Mesenchymal stem cell (in vitro differentiated cells and primary cell): ENCODE data around the gene SASH1.
A peak's percentile ranks its signal among the peaks of the same experiment; 100 is the strongest.

Experiments used
- DNase-seq: peaks from one replicate; pipeline ENCODE4 v3.0.0-alpha.2; 2013
- H2AFZ ChIP-seq: one replicate; pipeline ENCODE4 v1.6.1; 2013; ENCODE audit warnings: low read depth, mild to moderate bottlenecking, control low read depth, inconsistent platforms, low read length, moderate library complexity
- H2AK5ac ChIP-seq: 2 replicates; pipeline ENCODE4 v1.6.1; 2013; ENCODE audit warnings: low read length, moderate library complexity, mild to moderate bottlenecking, inconsistent platforms; ENCODE audit not compliant: severe bottlenecking
- H2BK120ac ChIP-seq: one replicate; pipeline ENCODE4 v1.6.1; 2013; ENCODE audit warnings: low read depth, mild to moderate bottlenecking, inconsistent platforms, low read length, moderate library complexity
- H2BK12ac ChIP-seq, 2 experiments: one replicate each; pipeline ENCODE4 v1.6.1; 2013; ENCODE audit warnings: inconsistent platforms in 2 of 2, low read length in 2 of 2, mild to moderate bottlenecking in 2 of 2, moderate library complexity in 2 of 2, control low read depth in 1 of 2
- H2BK15ac ChIP-seq: one replicate; pipeline ENCODE4 v1.6.1; 2013; ENCODE audit warnings: mild to moderate bottlenecking, low read depth, inconsistent platforms; ENCODE audit not compliant: poor library complexity, severe bottlenecking
- H2BK5ac ChIP-seq: 2 replicates; pipeline ENCODE4 v1.6.1; 2013; ENCODE audit warnings: low read depth, mild to moderate bottlenecking, low read length, control low read depth, inconsistent platforms; ENCODE audit not compliant: poor library complexity, severe bottlenecking
- H3K14ac ChIP-seq, 2 experiments: one replicate each; pipeline ENCODE4 v1.6.1; 2013; ENCODE audit warnings: inconsistent platforms in 2 of 2, low read length in 2 of 2, control low read depth in 1 of 2, mild to moderate bottlenecking in 1 of 2, moderate library complexity in 1 of 2
- H3K18ac ChIP-seq, 2 experiments: one replicate each; pipeline ENCODE4 v1.6.1; 2013; ENCODE audit warnings: inconsistent platforms in 2 of 2, low read length in 2 of 2, control low read depth in 1 of 2, low read depth in 1 of 2, mild to moderate bottlenecking in 1 of 2
- H3K23ac ChIP-seq, 2 experiments: one replicate each; pipeline ENCODE4 v1.6.1; 2013; ENCODE audit warnings: inconsistent platforms in 2 of 2, low read length in 2 of 2, mild to moderate bottlenecking in 2 of 2, moderate library complexity in 2 of 2, control low read depth in 1 of 2
- H3K27ac ChIP-seq: 2 replicates; pipeline ENCODE4 v1.5.1; 2013; ENCODE audit warnings: mild to moderate bottlenecking, moderate library complexity, low read length, control low read depth, inconsistent platforms; ENCODE audit not compliant: poor library complexity, severe bottlenecking
- H3K27me3 ChIP-seq, 2 experiments: 2 replicates each; pipeline versions ENCODE4 v1.6.1 to v1.7.0; 2013; ENCODE audit warnings: low read length in 2 of 2, mild to moderate bottlenecking in 2 of 2, moderate library complexity in 2 of 2, control low read depth in 1 of 2, inconsistent platforms in 1 of 2; ENCODE audit not compliant: control insufficient read depth in 1 of 2, insufficient read depth in 1 of 2
- H3K36me3 ChIP-seq, 2 experiments: 2 replicates each; pipeline versions ENCODE4 v1.6.1 to v1.7.0; 2013; ENCODE audit warnings: low read length in 2 of 2, control low read depth in 1 of 2, inconsistent platforms in 1 of 2, low read depth in 1 of 2, mild to moderate bottlenecking in 1 of 2; ENCODE audit not compliant: insufficient read depth in 2 of 2, control insufficient read depth in 1 of 2
- H3K4ac ChIP-seq, 2 experiments: one replicate each; pipeline ENCODE4 v1.6.1; 2013; ENCODE audit warnings: inconsistent platforms in 2 of 2, low read length in 2 of 2, mild to moderate bottlenecking in 2 of 2, moderate library complexity in 2 of 2, control low read depth in 1 of 2, low read depth in 1 of 2
- H3K4me1 ChIP-seq: 2 replicates; pipeline ENCODE4 v1.6.1; 2013; ENCODE audit warnings: low read depth, low read length, control low read depth; ENCODE audit not compliant: control insufficient read depth, insufficient read depth
- H3K4me2 ChIP-seq: 2 replicates; pipeline ENCODE4 v1.6.1; 2013; ENCODE audit warnings: low read length, mild to moderate bottlenecking, inconsistent platforms; ENCODE audit not compliant: poor library complexity, severe bottlenecking
- H3K4me3 ChIP-seq, 2 experiments: 2 replicates each; pipeline versions ENCODE4 v1.5.1 to v1.7.0; 2013; ENCODE audit warnings: low read length in 2 of 2, mild to moderate bottlenecking in 2 of 2, control low read depth in 1 of 2, low read depth in 1 of 2; ENCODE audit not compliant: insufficient read depth in 1 of 2
- H3K79me1 ChIP-seq: replicated peaks from 2 replicates; pipeline ENCODE4 v1.6.1; 2013; ENCODE audit warnings: mild to moderate bottlenecking, control low read depth, low read length, inconsistent platforms; ENCODE audit not compliant: poor library complexity, severe bottlenecking
- H3K9ac ChIP-seq: 2 replicates; pipeline ENCODE4 v1.7.0; 2013; ENCODE audit warnings: mild to moderate bottlenecking, low read length, moderate library complexity
- H3K9me3 ChIP-seq: 2 replicates; pipeline ENCODE4 v1.7.0; 2013; ENCODE audit warnings: mild to moderate bottlenecking, low read length; ENCODE audit not compliant: control insufficient read depth
- H4K8ac ChIP-seq: one replicate; pipeline ENCODE4 v1.6.1; 2013; ENCODE audit warnings: inconsistent platforms, mild to moderate bottlenecking, low read length, moderate library complexity
- H4K91ac ChIP-seq: one replicate; pipeline ENCODE4 v1.6.1; 2013; ENCODE audit warnings: mild to moderate bottlenecking, low read length, inconsistent platforms
- WGBS: methylation state at CpG from one replicate; pipeline ENCODE4 v1.1.7; 2013; ENCODE audit warnings: mixed read lengths; 5-methylcytosine and 5-hydroxymethylcytosine counted together

Gene SASH1

DNA sequence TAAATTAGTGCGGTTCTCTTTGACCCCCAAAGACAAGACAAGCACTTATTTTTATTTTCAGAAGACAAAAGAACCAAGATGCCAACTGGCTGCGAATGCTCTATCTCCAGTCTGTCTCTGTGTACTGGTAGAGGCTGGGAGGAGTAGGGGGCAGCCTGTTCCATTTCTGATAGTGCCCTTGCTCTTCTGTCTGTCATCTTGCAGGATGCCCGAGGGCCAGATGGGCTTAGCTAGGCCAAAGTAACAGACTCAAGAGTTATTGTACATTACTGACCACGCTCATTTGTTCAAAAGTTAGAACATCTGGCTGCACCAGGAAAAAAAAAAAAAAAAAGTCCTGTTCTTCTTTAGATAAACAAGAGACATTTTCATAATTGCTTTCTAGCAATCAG is 206.1 kb downstream of the SASH1 start:
- Histone ChIP-seq H2BK15ac (no peak overlapping the region), H3K27me3 (no peaks in the 10 kb centered on the region), H4K91ac (no peak overlapping the region), H2BK120ac (no peak overlapping the region), H2AFZ (no peak overlapping the region), H3K27ac (no peak overlapping the region), H3K9ac (peak overlapping the region; percentile 60), H3K4ac (no peak overlapping the region), H3K36me3 (peaks cover 26 to 98% of the 10 kb centered on the region in 2 experiments), H2BK12ac (no peak overlapping the region), H2BK5ac (no peak overlapping the region), H2AK5ac (no peak overlapping the region), H4K8ac (no peak overlapping the region), H3K23ac (no peak overlapping the region), H3K4me2 (no peak overlapping the region), H3K9me3 (peaks cover 10% of the 10 kb centered on the region), H3K4me1 (no peaks in the 10 kb centered on the region), H3K14ac (no peak overlapping the region), H3K18ac (no peak overlapping the region), H3K79me1 (peaks cover 1% of the 10 kb centered on the region), H3K4me3 (no peak overlapping the region)
- no peak for DNase-seq
- WGBS = 97% methylated on average over 3 of the region's 4 CpGs

DNA sequence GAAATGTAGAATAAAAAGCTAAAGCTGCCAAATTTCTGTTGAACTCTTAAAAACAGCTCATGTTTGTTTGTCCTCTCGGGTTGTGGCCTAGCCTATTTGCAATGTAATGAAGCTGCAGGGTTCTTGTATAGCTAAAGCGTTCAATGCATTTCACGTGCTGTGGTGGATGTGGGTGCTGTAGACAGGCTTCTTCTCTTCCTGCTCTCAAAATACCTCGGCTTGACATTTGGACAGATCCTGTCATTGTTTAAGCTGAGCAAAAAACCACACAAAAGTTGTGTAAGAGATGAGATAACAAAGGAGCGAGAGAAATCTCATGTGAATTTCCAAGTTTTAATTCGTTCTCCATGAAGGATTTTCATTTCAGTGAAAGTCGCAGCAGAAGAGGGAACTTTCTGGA is 207.9 kb downstream of the SASH1 start:
- Histone ChIP-seq H3K14ac (no peak overlapping the region), H3K9ac (no peak overlapping the region), H3K4me2 (no peak overlapping the region), H2BK120ac (no peak overlapping the region), H2AK5ac (no peak overlapping the region), H3K79me1 (peaks cover 1% of the 10 kb centered on the region), H2BK15ac (no peak overlapping the region), H2BK12ac (no peak overlapping the region), H2AFZ (no peak overlapping the region), H3K36me3 (peaks cover 15 to 80% of the 10 kb centered on the region in 2 experiments), H4K91ac (no peak overlapping the region), H4K8ac (no peak overlapping the region), H3K9me3 (peaks cover 12% of the 10 kb centered on the region), H3K27me3 (no peaks in the 10 kb centered on the region), H2BK5ac (no peak overlapping the region), H3K4me3 (no peak overlapping the region), H3K18ac (no peak overlapping the region), H3K23ac (no peak overlapping the region), H3K4ac (no peak overlapping the region), H3K27ac (no peak overlapping the region), H3K4me1 (no peaks in the 10 kb centered on the region)
- no peak for DNase-seq
- WGBS = 95% methylated on average over 7 of the region's 7 CpGs

DNA sequence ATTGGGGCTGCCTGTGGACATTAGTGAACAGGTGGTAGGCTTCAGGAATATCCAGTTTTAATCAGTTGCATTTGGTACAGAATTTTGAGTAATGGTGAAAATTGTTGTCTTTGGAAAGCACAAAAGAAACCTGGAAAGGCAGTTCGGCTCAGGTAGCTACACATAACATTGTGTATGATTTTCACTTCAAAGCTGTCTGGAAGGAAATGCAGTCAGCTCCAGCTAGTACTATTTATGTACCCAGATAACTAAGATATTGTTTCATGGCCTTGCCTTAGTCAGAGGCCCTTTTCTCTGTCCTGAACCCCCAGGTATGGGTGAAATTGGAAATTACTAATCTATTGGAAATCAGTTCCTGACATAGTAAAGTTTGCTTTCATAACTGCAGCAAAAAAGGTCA is 208.6 kb downstream of the SASH1 start:
- Histone ChIP-seq H3K79me1 (peaks cover 1% of the 10 kb centered on the region), H3K4me2 (no peak overlapping the region), H2AK5ac (no peak overlapping the region), H2AFZ (no peak overlapping the region), H2BK12ac (no peak overlapping the region), H3K9me3 (peaks cover 12% of the 10 kb centered on the region), H2BK15ac (no peak overlapping the region), H3K9ac (no peak overlapping the region), H3K4ac (no peak overlapping the region), H3K14ac (no peak overlapping the region), H2BK5ac (no peak overlapping the region), H3K27ac (no peak overlapping the region), H3K36me3 (peaks cover 9 to 74% of the 10 kb centered on the region in 2 experiments), H3K4me1 (no peaks in the 10 kb centered on the region), H3K23ac (no peak overlapping the region), H2BK120ac (no peak overlapping the region), H3K4me3 (no peak overlapping the region), H4K91ac (no peak overlapping the region), H3K27me3 (no peaks in the 10 kb centered on the region), H3K18ac (no peak overlapping the region), H4K8ac (no peak overlapping the region)
- 100% methylated on average over 1 of the region's 1 CpG for WGBS
- no peak for DNase-seq

DNA sequence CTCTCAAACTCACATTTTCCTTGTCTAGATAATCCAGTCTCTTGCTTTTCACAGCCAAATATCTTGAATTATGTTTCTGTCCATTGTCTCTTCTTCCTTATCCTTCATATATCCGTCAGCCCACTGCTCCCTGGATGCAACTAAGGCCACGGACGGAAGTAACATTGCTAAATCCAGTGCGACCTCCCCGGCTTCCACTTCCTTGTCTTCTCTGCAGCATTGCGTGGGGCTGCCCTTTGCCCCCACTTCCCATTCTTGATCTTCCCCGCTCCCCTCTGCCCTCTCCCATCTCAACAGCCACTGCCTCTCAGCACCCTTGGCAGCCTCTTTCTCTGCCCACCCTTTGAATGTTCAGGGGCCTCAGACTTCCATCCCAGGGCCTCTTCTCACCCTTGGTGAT is 213.8 kb downstream of the SASH1 start:
- H3K27me3 ChIP-seq = no peaks in the 10 kb centered on the region
- no peak overlapping the region for H2BK15ac ChIP-seq
- no peak overlapping the region for H3K4me2 ChIP-seq
- H2AK5ac ChIP-seq = no peak overlapping the region
- H2AFZ ChIP-seq = no peak overlapping the region
- H2BK12ac ChIP-seq = no peak overlapping the region
- H4K8ac ChIP-seq = no peak overlapping the region
- peaks cover 6% of the 10 kb centered on the region for H3K4me1 ChIP-seq
- H3K36me3 ChIP-seq = peaks cover 0 to 23% of the 10 kb centered on the region in 2 experiments
- no peak overlapping the region for H3K27ac ChIP-seq
- no peak overlapping the region for H3K23ac ChIP-seq
- no peak overlapping the region for H3K9ac ChIP-seq
- no peak overlapping the region for H3K18ac ChIP-seq
- no peak overlapping the region for H3K4me3 ChIP-seq
- peaks cover 12% of the 10 kb centered on the region for H3K9me3 ChIP-seq
- H3K14ac ChIP-seq = no peak overlapping the region
- no peak overlapping the region for H3K4ac ChIP-seq
- H2BK120ac ChIP-seq = no peak overlapping the region
- no peak for DNase-seq
- H4K91ac ChIP-seq = no peak overlapping the region
- 81% methylated on average over 6 of the region's 7 CpGs for WGBS
- H2BK5ac ChIP-seq = no peak overlapping the region
- H3K79me1 ChIP-seq = no peaks in the 10 kb centered on the region
